ENCODE measurements around the gene PDRG1. TPM values are rescaled to one million over a fixed set of nuclear protein-coding genes. Genes with fewer than 3 reads are reported as not detected.

PDRG1 gene
- polyA plus RNA-seq, 2 of the 4 experiments (the other 2 are of a cell fraction), result 20.7 to 25.2 TPM

DNA sequence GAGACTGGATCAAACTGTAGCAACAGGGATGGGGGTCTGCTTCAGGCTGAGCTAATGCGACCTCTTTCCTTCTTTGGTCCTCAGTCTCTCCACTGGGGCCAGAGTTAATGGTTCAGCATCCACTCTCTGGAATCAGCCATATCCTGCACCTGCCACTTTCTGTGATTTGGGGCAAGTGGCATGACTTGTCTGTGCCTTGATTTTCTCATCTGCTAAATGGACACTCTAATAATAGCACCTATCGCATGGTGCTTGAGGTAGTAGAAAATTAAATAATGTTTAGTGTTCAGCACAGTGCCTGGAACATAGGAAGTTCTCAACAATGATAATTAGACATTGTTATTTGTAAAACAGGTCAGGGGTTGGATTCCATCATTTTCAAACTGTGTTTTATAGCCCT lies 22.4 kb upstream of the PDRG1 start:
- no peak for ATAC-seq
- 81% methylated on average over 2 of the region's 2 CpGs for WGBS (ENCODE audit: missing lambda C conversion rate)
- CTCF ChIA-PET, result no interaction called here
- no peak for FAIRE-seq
- DNase-seq (ENCODE audit: low read depth in 1 of 2, low spot score in 1 of 2), result no peak
- Histone ChIP-seq H3K4me3 (no peak overlapping the region), H3K27ac (no peak overlapping the region), H3K4me1 (no peaks in the 10 kb centered on the region), H3K4me2 (no peak overlapping the region), H3K9me3 (no peaks in the 10 kb centered on the region)
- no peak for TF ChIP-seq EHMT2 (IDR thresholded peaks at IDR 0.05; ENCODE audit: low read depth)
- TF ChIP-seq, protein P1, sequence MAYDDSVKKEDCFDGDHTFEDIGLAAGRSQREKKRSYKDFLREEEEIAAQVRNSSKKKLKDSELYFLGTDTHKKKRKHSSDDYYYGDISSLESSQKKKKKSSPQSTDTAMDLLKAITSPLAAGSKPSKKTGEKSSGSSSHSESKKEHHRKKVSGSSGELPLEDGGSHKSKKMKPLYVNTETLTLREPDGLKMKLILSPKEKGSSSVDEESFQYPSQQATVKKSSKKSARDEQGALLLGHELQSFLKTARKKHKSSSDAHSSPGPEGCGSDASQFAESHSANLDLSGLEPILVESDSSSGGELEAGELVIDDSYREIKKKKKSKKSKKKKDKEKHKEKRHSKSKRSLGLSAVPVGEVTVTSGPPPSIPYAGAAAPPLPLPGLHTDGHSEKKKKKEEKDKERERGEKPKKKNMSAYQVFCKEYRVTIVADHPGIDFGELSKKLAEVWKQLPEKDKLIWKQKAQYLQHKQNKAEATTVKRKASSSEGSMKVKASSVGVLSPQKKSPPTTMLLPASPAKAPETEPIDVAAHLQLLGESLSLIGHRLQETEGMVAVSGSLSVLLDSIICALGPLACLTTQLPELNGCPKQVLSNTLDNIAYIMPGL (CRISPR knock-in tag; IDR thresholded peaks at IDR 0.05; ENCODE audit: borderline replicate concordance), result no peak
- TF ChIP-seq, protein P2, sequence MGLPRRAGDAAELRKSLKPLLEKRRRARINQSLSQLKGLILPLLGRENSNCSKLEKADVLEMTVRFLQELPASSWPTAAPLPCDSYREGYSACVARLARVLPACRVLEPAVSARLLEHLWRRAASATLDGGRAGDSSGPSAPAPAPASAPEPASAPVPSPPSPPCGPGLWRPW (IDR thresholded peaks at IDR 0.05), result no peak
- POLR2A ChIA-PET, result no interaction called here

DNA sequence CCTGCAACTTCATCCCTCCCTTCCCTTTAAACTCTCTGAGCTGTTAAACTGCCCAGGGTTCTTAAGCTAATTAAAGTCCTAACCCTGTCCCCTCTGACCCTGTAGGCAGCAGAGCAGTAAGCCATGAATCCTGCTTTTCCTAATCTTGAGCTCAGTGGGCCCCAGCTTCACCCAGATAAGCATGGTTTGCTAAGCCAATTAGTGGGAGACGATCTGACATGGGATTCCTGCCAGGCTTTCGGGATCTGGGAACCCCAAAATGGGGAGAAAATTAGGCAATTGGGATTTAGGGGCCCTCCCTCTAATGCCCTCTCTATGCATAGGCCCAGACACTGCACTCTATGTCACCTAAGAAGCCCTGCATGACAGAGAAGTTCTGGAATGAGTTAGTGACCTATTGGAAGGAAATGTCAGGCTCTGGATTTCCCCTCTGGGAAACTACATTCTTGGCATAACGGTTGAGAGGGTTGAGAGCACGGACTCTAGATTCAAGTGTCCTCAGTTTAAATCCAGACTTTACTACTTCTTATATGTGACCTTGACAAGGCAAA lies 20.7 kb upstream of the PDRG1 start:
- Histone ChIP-seq H3K4me3 (no peak overlapping the region), H3K4me1 (peaks cover 6% of the 10 kb centered on the region; the same call in 2 of the 3 replicates), H3K9me3 (no peaks in the 10 kb centered on the region), H3K27ac (no peak overlapping the region), H3K4me2 (no peak overlapping the region)
- DNase-seq (ENCODE audit: low read depth in 1 of 2, low spot score in 1 of 2) (peak in 1 of 2 experiments; percentile 25), FAIRE-seq (no peak), ATAC-seq (peak in 1 of 2 experiments; percentile 56; a peak in 3 of 6 replicates)
- no peak for TF ChIP-seq FOSL2 (IDR thresholded peaks at IDR 0.05)
- no peak for TF ChIP-seq FOSL2 (CRISPR knock-in tag; IDR thresholded peaks at IDR 0.05)
- TF ChIP-seq, protein P3, sequence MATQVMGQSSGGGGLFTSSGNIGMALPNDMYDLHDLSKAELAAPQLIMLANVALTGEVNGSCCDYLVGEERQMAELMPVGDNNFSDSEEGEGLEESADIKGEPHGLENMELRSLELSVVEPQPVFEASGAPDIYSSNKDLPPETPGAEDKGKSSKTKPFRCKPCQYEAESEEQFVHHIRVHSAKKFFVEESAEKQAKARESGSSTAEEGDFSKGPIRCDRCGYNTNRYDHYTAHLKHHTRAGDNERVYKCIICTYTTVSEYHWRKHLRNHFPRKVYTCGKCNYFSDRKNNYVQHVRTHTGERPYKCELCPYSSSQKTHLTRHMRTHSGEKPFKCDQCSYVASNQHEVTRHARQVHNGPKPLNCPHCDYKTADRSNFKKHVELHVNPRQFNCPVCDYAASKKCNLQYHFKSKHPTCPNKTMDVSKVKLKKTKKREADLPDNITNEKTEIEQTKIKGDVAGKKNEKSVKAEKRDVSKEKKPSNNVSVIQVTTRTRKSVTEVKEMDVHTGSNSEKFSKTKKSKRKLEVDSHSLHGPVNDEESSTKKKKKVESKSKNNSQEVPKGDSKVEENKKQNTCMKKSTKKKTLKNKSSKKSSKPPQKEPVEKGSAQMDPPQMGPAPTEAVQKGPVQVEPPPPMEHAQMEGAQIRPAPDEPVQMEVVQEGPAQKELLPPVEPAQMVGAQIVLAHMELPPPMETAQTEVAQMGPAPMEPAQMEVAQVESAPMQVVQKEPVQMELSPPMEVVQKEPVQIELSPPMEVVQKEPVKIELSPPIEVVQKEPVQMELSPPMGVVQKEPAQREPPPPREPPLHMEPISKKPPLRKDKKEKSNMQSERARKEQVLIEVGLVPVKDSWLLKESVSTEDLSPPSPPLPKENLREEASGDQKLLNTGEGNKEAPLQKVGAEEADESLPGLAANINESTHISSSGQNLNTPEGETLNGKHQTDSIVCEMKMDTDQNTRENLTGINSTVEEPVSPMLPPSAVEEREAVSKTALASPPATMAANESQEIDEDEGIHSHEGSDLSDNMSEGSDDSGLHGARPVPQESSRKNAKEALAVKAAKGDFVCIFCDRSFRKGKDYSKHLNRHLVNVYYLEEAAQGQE (IDR thresholded peaks at IDR 0.05), result no peak
- TF ChIP-seq RCOR1 (IDR thresholded peaks at IDR 0.05; ENCODE audit: low read depth, low read length), result no peak
- no peak for TF ChIP-seq RARB (CRISPR knock-in tag; IDR thresholded peaks at IDR 0.05)
- no peak for TF ChIP-seq RAD21 (conservative IDR thresholded peaks at IDR 0.05 in 1 of 2, IDR thresholded peaks at IDR 0.05 in 1 of 2)
- no peak for TF ChIP-seq TFCP2L1 (CRISPR knock-in tag; IDR thresholded peaks at IDR 0.05)
- TF ChIP-seq MAFK (IDR thresholded peaks at IDR 0.05; ENCODE audit: partially characterized antibody), result no peak
- TF ChIP-seq, protein P4, sequence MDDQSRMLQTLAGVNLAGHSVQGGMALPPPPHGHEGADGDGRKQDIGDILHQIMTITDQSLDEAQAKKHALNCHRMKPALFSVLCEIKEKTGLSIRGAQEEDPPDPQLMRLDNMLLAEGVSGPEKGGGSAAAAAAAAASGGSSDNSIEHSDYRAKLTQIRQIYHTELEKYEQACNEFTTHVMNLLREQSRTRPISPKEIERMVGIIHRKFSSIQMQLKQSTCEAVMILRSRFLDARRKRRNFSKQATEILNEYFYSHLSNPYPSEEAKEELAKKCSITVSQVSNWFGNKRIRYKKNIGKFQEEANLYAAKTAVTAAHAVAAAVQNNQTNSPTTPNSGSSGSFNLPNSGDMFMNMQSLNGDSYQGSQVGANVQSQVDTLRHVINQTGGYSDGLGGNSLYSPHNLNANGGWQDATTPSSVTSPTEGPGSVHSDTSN (IDR thresholded peaks at IDR 0.05), result no peak
- TF ChIP-seq, protein P5, sequence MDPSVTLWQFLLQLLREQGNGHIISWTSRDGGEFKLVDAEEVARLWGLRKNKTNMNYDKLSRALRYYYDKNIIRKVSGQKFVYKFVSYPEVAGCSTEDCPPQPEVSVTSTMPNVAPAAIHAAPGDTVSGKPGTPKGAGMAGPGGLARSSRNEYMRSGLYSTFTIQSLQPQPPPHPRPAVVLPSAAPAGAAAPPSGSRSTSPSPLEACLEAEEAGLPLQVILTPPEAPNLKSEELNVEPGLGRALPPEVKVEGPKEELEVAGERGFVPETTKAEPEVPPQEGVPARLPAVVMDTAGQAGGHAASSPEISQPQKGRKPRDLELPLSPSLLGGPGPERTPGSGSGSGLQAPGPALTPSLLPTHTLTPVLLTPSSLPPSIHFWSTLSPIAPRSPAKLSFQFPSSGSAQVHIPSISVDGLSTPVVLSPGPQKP (IDR thresholded peaks at IDR 0.05; ENCODE audit: low read depth, low read length), result no peak
- TF ChIP-seq FOSB (CRISPR knock-in tag; IDR thresholded peaks at IDR 0.05), result no peak
- TF ChIP-seq SREBF2 (IDR thresholded peaks at IDR 0.05), result no peak
- no peak for TF ChIP-seq JUN (IDR thresholded peaks at IDR 0.05)
- WGBS (ENCODE audit: missing lambda C conversion rate), result 0% methylated on average over 4 of the region's 4 CpGs
- CTCF ChIA-PET, result interaction anchor here (0.6 to 2.3 kb wide), 7 partner anchors 16 to 150 kb away, joined by 3 to 7 read pairs (median 4); partner anchors contain the start of gene PDRG1
- POLR2A ChIA-PET, result no interaction called here
